Kidney (tissue), 14 donors: ENCODE results near the gene POLR1F. TPM values are rescaled to one million over a fixed set of nuclear protein-coding genes. Genes with fewer than 3 reads are reported as not detected.
A peak's percentile ranks its signal among the peaks of the same experiment; 100 is the strongest.

Source experiments
- DNase-seq, 5 donors: peaks; one replicate each; pipeline ENCODE4 v3.0.0-alpha.2; 2013 to 2020
- FAIRE-seq: peaks from 2 replicates; lab custom pipeline; 2012; peaks lifted over from hg19 to GRCh38; lab: Jason Lieb, UNC
- H3K27ac ChIP-seq, 2 donors: one replicate each; pipeline ENCODE4 v1.7.0; 2013; ENCODE audit warnings: low read depth in 2 of 2, low read length in 2 of 2, inconsistent platforms in 1 of 2
- H3K27me3 ChIP-seq: one replicate; pipeline ENCODE4 v1.7.1; 2013; ENCODE audit warnings: low read length, inconsistent platforms; ENCODE audit not compliant: control insufficient read depth, insufficient read depth
- H3K36me3 ChIP-seq, 3 donors: one replicate each; pipeline versions ENCODE4 v1.7.0 to v1.7.1; 2013; ENCODE audit warnings: low read length in 3 of 3, control low read depth in 1 of 3, inconsistent platforms in 1 of 3; ENCODE audit not compliant: insufficient read depth in 3 of 3, control insufficient read depth in 2 of 3
- H3K4me1 ChIP-seq, 3 donors: one replicate each; pipeline versions ENCODE4 v1.7.0 to v1.7.1; 2013; ENCODE audit warnings: low read length in 3 of 3, inconsistent platforms in 1 of 3, low read depth in 1 of 3; ENCODE audit not compliant: control insufficient read depth in 2 of 3, insufficient read depth in 2 of 3
- H3K4me3 ChIP-seq, 3 donors: one replicate each; pipeline versions ENCODE4 v1.7.0 to v1.8.1; 2013; ENCODE audit warnings: low read length in 3 of 3, control low read depth in 1 of 3, inconsistent platforms in 1 of 3
- H3K9ac ChIP-seq, 3 donors: one replicate each; pipeline versions ENCODE4 v1.7.0 to v1.7.1; 2013; ENCODE audit warnings: low read length in 3 of 3, control low read depth in 1 of 3, inconsistent platforms in 1 of 3
- H3K9me3 ChIP-seq, 3 donors: one replicate each; pipeline versions ENCODE4 v1.7.0 to v1.7.1; 2013; ENCODE audit warnings: low read length in 3 of 3, control low read depth in 1 of 3, inconsistent platforms in 1 of 3; ENCODE audit not compliant: control insufficient read depth in 2 of 3, insufficient read depth in 1 of 3
- intact Hi-C: fragments of 100-400 bp; cut with DNase I; formaldehyde crosslinking; loops from one replicate; pipeline ENCODE4 v1.11.1; 2022
- polyA plus RNA-seq: library from polyadenylated mRNA; stranded (reverse); fragments of 350-450 nt; fragmentation: Illumina TruSeq; extraction: RNeasy Lipid Tissue Mini Kit (QIAGEN cat#74804); gene quantifications from one replicate; pipeline ENCODE4 v1.2.3, GENCODE V29; 2014; ENCODE audit warnings: low read depth, low replicate concordance; ENCODE audit not compliant: insufficient read depth
- total RNA-seq: library from RNA; stranded (reverse); fragmentation: NEBNext Ultra II Directional; extraction: Animal tissue kit (Norgen Biotek cat#: 25700); gene quantifications from one replicate; pipeline ENCODE4 v1.2.1, GENCODE V29; 2021
- TF ChIP-seq, protein P1 (sequence below): IDR thresholded peaks from 3 replicates; pipeline ENCODE4 v1.5.1; 2012; ENCODE audit warnings: mild to moderate bottlenecking, moderate library complexity, borderline replicate concordance; ENCODE audit not compliant: insufficient read depth; ENCODE audit errors: extremely low read depth
- donor health status: control.
- donor health status: control.
- donor health status: control.
- donor health status: control.
- donor health status: control.
- donor health status: DM: yes; HTN: yes; CAD: no.
- donor health status: Normal renal cell carcinoma (clear cell type).

The POLR1F gene
- total and polyA plus RNA-seq, 2 donors from 2014 or later, result 5.3 to 13.3 TPM

DNA sequence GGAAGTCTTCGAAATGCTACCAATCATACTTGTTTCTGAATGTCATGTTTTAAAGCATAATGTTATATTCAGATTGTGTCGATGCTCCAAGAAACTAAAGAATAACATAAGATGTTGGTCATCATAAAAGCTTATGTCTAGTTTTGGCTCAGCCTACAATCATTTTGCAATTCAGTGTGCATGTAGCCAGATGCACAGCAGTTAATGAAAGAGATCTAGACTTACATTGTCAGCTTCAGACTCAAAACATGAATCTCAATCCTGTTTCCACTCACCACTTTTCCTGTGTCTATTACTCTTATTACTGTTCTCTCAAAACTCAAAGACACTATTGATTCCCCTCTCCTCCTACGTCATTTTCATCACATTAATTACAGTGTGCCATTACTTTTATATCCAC lies 43.2 kb upstream of the POLR1F start:
- Histone ChIP-seq H3K36me3 (no peaks in the 10 kb centered on the region), H3K9me3 (no peaks in the 10 kb centered on the region), H3K4me1 (no peaks in the 10 kb centered on the region), H3K27ac (no peak overlapping the region), H3K27me3 (no peaks in the 10 kb centered on the region), H3K9ac (no peak overlapping the region), H3K4me3 (no peak overlapping the region)
- FAIRE-seq (no peak), DNase-seq (no peak)
- TF ChIP-seq, protein P1, sequence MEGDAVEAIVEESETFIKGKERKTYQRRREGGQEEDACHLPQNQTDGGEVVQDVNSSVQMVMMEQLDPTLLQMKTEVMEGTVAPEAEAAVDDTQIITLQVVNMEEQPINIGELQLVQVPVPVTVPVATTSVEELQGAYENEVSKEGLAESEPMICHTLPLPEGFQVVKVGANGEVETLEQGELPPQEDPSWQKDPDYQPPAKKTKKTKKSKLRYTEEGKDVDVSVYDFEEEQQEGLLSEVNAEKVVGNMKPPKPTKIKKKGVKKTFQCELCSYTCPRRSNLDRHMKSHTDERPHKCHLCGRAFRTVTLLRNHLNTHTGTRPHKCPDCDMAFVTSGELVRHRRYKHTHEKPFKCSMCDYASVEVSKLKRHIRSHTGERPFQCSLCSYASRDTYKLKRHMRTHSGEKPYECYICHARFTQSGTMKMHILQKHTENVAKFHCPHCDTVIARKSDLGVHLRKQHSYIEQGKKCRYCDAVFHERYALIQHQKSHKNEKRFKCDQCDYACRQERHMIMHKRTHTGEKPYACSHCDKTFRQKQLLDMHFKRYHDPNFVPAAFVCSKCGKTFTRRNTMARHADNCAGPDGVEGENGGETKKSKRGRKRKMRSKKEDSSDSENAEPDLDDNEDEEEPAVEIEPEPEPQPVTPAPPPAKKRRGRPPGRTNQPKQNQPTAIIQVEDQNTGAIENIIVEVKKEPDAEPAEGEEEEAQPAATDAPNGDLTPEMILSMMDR, result no peak
- intact Hi-C loops, result loop anchor here (10.0 kb wide), 1 partner anchor 413 kb away; no protein-coding TSS in a partner anchor

DNA sequence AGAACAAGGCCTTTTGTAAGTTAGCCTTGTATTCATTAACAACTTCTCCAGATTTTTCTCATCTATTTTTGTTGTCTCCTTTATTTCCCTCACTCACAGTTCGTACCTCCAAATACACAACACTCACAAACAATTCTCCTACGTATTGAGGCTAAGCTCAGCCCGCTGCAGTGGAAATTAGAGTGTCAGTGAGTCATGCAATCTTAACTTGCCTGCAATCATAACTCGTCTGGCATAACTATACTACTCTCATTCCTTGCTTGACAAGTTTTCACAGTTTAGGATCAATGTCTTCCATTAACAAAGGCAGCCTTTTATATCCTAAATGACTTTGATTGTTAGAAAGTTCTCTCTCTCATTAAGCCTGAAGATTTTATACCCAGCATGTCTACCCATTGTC lies 40.8 kb upstream of the POLR1F start:
- TF ChIP-seq, protein P1, result no peak
- no peak for FAIRE-seq

DNA sequence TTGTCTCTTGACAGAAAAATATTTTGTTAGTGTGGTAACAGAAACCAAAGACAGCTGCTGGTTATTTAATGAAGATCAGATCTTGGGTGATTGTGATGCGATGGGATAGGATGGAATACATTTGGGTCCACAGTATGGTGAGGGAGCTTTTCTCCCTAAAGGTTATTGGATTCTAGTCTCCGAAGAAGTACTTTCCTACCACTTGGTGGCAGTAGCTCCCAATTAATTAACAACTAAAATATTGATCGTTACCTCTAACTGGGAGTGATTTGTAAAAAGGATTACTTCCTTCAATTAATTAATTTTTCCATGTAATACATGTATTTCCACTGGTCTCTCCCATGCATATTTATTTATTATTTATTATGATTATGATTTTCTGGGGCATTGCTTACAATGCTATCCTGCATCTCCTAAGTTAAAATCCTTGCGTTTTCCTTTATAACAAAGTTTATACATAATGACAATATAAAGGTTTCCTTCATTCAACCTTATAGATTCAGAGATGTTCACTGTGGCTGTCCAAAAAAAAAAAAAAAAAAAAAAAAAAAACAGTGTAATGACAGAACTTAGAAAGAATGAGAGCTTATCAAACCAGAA lies 39.0 kb upstream of the POLR1F start:
- Histone ChIP-seq H3K27ac (no peak overlapping the region), H3K36me3 (no peaks in the 10 kb centered on the region), H3K27me3 (no peaks in the 10 kb centered on the region), H3K9ac (no peak overlapping the region), H3K9me3 (no peaks in the 10 kb centered on the region), H3K4me1 (no peaks in the 10 kb centered on the region), H3K4me3 (no peak overlapping the region)
- FAIRE-seq, result peak; percentile 39
- intact Hi-C loops, result no loop called here
- DNase-seq, result peak in 2 of 5 donors; percentile 30 to 66
- TF ChIP-seq, protein P1, result peak; percentile 39

More for the DNA sequence above, 40.8 kb upstream of the POLR1F start:
- H3K27ac ChIP-seq, result no peak overlapping the region
- no peaks in the 10 kb centered on the region for H3K36me3 ChIP-seq
- no peak overlapping the region for H3K4me3 ChIP-seq
- no peak overlapping the region for H3K9ac ChIP-seq
- peak in 1 of 5 donors; percentile 14 for DNase-seq
- no peaks in the 10 kb centered on the region for H3K9me3 ChIP-seq
- H3K4me1 ChIP-seq, result no peaks in the 10 kb centered on the region
- intact Hi-C loops, result loop anchor here (10.0 kb wide), 1 partner anchor 415 kb away; no protein-coding TSS in a partner anchor
- H3K27me3 ChIP-seq, result no peaks in the 10 kb centered on the region

DNA sequence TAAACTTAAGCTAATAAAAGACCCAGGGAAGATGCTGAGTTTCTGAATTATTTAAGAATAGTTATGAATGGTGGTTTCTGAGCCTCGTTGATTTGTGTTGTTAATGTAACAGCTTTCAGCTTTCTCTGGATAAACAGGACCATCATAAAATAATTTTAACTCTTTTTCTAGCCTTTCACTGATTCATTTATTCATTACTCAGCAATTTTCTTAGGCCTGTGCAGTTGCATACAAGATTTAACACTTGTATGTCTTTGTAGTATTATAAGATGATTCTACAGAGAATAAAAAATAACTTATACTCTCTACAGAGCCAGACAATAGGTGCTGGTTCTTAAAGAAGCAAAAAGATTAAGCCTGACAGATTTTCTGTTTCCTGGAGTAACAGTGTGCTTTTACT lies 35.2 kb upstream of the POLR1F start:
- Histone ChIP-seq H3K27me3 (no peaks in the 10 kb centered on the region), H3K4me3 (no peak overlapping the region), H3K4me1 (no peaks in the 10 kb centered on the region), H3K36me3 (no peaks in the 10 kb centered on the region), H3K9me3 (no peaks in the 10 kb centered on the region), H3K9ac (no peak overlapping the region), H3K27ac (no peak overlapping the region)
- TF ChIP-seq, protein P1, result no peak
- DNase-seq (no peak), FAIRE-seq (no peak)
- intact Hi-C loops, result no loop called here
